Skeletal muscle satellite cell (primary cell): ENCODE results near the gene KLHL26.
"Not testable (repeated sequence)": the region's sequence is repeated elsewhere in the genome, so short reads cannot be mapped to it uniquely, and the experiment has no call there.

Experiments
- H3K27me3 ChIP-seq: 2 replicates; pipeline ENCODE4 v1.7.0; 2013; ENCODE audit warnings: low read length; ENCODE audit not compliant: control insufficient read depth, insufficient read depth
- H3K36me3 ChIP-seq: 2 replicates; pipeline ENCODE4 v1.7.0; 2013; ENCODE audit warnings: mild to moderate bottlenecking, control low read depth, low read length; ENCODE audit not compliant: insufficient read depth
- H3K4me1 ChIP-seq: 2 replicates; pipeline ENCODE4 v1.7.0; 2013; ENCODE audit warnings: low read length; ENCODE audit not compliant: control insufficient read depth, insufficient read depth
- H3K4me2 ChIP-seq: 2 replicates; pipeline ENCODE4 v1.7.0; 2013; ENCODE audit warnings: mild to moderate bottlenecking, low read length
- H3K4me3 ChIP-seq: 2 replicates; pipeline ENCODE4 v1.7.0; 2013; ENCODE audit warnings: low read length
- H3K9ac ChIP-seq: 2 replicates; pipeline ENCODE4 v1.7.0; 2013; ENCODE audit warnings: mild to moderate bottlenecking, low read depth, low read length, moderate library complexity
- H3K9me3 ChIP-seq: replicated peaks from 2 replicates; pipeline ENCODE4 v1.7.0; 2013; ENCODE audit warnings: mild to moderate bottlenecking, control low read depth, low read length

The KLHL26 gene

DNA sequence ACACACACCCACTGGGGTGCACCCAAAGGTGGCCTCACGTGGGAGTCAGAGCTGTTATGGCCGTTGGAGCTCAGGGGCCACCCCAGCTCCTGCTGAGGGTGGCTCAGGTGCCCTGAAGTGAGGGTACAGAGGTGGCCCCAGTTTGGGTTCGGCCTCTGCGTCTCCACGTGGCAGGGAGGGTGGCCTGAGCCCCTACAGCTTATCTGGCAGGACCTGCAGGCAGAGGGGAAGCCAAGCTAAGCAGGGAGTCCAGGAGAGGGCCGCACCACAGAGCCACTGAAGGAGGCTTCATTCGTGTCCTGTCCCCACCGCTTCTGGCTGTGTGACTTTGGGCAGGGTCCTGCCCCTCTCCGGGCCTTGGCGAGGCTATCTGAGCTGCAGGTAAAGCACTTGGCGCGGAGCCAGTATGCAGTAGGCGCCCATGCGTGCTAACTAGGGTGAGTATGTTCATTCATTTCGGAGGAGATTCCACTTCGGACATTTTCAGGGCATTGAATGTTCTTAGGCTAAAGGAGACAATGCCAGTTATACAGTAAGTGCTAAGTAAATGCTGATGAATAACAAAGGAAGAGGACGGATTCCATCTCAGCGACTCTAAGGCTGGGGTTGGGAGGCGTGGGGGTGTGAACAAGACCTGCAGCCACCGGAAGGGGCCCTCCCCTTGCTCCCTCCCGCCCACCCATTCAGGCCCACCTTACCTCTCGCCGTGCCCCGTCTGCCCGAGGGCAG, 43.3 kb upstream of the KLHL26 start:
- Histone ChIP-seq H3K27me3 (no peaks in the 10 kb centered on the region), H3K4me1 (peaks cover 15% of the 10 kb centered on the region), H3K4me3 (no peak overlapping the region)

DNA sequence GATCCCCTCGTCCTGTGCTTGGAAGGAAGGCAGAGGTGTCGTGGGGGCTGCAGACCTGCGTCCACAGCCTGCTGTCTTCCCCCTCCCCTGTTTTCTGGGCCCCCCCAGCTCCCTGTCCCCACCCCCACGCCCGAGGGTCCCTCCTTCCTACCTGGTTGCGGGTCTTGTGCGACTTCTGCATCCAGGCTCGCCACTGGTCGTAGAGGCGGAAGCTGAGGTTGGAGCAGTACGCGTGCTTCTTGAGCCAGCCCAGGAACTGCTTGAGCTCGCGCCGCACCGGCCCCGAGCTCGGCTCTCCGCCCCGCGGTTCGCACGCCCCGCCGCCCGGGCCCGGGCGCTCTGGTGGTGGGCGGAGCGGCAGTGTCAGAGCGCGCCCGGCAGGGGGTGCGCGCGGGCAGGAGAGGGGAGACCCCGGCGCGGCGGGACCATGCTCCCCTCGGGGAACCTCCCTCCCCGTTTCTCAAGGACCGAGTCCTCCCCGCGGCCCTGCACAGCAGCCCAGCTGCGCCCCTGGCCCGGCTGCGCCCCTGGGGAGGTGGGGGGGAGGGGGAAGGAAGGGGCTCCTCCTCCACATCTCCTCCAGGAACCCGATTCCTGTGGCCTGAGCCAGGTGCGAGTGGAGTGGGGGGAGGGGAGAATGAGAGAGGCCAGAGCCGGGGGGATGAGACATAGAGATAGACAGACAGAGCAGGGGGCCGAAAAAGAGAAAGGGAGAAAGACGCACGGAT, 42.6 kb upstream of the KLHL26 start:
- no peaks in the 10 kb centered on the region for H3K9me3 ChIP-seq
- peak overlapping the region; percentile 60 for H3K4me3 ChIP-seq
- H3K9ac ChIP-seq: peak overlapping the region; percentile 10
- peaks cover 15% of the 10 kb centered on the region for H3K4me1 ChIP-seq
- H3K27me3 ChIP-seq: no peaks in the 10 kb centered on the region
- peak overlapping the region; percentile 79 for H3K4me2 ChIP-seq
- no peaks in the 10 kb centered on the region for H3K36me3 ChIP-seq

More for the DNA sequence above, 43.3 kb upstream of the KLHL26 start:
- Histone ChIP-seq H3K9me3 (no peaks in the 10 kb centered on the region), H3K4me2 (no peak overlapping the region), H3K9ac (no peak overlapping the region), H3K36me3 (no peaks in the 10 kb centered on the region)

DNA sequence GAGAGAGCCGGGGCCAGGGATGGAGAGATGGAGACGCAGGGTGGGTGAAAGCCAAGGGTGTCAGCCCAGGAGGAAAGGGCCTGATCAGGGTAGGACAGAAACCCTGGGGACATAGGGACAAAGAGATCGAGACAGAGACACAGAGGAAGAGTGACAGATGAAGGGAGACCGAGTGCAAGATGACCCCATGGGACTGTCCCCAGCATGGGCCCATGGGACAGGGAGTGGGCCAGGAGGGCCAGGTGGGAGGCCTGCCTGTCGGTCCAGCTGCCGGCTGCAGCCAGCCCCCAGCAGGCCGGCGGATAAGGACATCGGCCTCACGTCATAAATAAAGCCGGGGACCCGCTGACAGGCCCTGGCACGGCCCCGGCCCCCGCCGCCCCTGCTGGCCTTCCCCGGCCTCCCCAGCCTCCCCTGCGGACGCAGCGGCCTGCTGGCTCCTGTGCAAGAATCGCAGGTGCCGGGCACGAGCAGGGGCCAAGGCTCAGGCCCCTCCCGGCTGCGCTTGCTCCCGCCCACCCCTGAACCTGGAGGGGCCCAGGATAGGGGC, 41.9 kb upstream of the KLHL26 start:
- Histone ChIP-seq H3K36me3 (no peaks in the 10 kb centered on the region), H3K9ac (peak overlapping the region; percentile 10), H3K27me3 (no peaks in the 10 kb centered on the region), H3K9me3 (no peaks in the 10 kb centered on the region), H3K4me2 (peak overlapping the region; percentile 79), H3K4me1 (peaks cover 10% of the 10 kb centered on the region), H3K4me3 (peak overlapping the region; percentile 60)

DNA sequence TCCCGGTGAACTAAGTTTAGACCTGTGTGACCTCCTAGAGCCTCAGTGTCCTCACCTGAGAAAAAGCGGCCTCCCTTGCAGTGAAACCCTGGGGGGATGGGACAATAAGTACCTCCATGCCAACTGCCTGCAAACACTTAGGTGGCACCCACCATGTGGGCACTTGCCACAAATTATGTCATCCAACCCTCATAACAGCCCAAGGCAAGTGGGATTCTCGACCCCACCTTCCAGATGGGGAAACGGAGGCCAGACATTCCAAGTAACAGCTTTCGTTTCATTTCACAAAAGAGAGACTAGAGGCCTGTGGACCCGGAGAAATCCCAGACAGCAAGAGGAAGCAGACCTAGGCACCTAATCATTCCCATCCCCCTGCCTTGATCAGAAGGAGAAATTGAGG, 41.4 kb upstream of the KLHL26 start:
- Histone ChIP-seq H3K4me3 (no peak overlapping the region), H3K27me3 (no peaks in the 10 kb centered on the region), H3K9me3 (no peaks in the 10 kb centered on the region), H3K4me2 (no peak overlapping the region), H3K4me1 (peaks cover 6% of the 10 kb centered on the region), H3K36me3 (no peaks in the 10 kb centered on the region), H3K9ac (no peak overlapping the region)

DNA sequence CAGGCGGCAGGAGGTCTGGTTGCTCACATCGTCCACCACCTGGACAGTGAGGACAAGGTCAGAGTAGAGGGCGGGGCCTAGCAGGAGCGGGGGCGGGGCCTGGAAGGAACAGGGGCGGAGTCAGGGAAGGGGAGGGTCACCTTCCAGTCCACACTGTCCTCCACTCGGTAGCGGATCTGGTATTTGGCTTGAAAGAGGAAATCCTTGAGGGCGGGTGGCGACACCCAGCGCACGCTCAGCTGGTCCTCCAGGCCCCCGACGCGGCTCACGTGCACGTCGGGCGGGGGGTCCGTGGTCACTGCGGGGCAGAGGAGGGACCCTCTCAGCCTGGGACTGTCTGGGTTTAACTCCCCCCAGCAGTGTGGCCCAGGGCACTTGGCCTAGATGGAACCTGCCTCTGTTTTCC, 40.1 kb upstream of the KLHL26 start:
- peaks cover 6% of the 10 kb centered on the region for H3K4me1 ChIP-seq
- no peaks in the 10 kb centered on the region for H3K36me3 ChIP-seq
- H3K9ac ChIP-seq: no peak overlapping the region
- no peaks in the 10 kb centered on the region for H3K9me3 ChIP-seq
- H3K4me2 ChIP-seq: no peak overlapping the region
- H3K27me3 ChIP-seq: no peaks in the 10 kb centered on the region
- H3K4me3 ChIP-seq: no peak overlapping the region

DNA sequence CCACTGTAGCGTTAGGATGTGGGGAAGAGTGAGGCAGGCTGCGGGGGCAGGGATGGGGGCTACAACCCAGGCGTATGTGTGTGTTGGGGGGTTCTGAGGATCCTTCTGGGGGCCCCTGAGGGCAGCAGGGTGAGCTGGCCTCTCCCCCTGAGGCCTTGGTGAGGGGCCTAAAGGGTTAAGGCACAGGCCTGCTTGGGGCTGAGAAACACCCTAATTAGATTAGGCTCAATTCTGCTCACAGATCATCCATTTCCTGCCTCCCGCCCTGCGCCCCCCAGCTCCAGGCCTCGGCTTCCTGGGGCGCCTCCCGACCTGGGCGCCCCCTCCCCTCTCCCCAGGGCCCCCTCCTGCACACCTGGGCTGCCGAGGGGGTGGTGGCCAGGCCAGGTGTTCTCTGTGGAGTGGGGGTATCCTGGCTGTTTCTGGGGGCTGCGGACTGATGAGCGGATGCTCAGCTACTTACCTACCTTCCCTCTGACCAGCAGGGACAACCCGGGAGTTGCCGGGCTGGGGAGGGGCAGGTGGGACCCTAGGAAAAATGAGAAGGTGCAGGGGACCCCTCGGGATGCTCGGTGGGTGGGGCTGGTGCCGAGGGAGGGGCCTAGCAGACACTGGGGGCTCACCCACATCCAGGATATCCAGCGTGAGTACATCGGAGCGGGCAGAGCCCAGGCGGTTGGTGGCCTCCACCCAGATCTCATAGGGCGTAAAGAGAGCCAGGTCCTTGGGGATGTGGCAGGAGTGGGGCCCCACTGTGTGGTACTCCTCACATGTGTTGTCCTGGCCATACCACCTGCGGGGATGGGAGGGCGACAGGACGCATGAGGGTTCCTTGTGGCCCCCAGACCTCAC, 38.8 kb upstream of the KLHL26 start:
- no peak overlapping the region for H3K9ac ChIP-seq
- H3K4me1 ChIP-seq: peaks cover 10% of the 10 kb centered on the region
- H3K36me3 ChIP-seq: no peaks in the 10 kb centered on the region
- H3K27me3 ChIP-seq: no peaks in the 10 kb centered on the region
- no peak overlapping the region for H3K4me3 ChIP-seq
- H3K9me3 ChIP-seq: no peaks in the 10 kb centered on the region
- H3K4me2 ChIP-seq: no peak overlapping the region

DNA sequence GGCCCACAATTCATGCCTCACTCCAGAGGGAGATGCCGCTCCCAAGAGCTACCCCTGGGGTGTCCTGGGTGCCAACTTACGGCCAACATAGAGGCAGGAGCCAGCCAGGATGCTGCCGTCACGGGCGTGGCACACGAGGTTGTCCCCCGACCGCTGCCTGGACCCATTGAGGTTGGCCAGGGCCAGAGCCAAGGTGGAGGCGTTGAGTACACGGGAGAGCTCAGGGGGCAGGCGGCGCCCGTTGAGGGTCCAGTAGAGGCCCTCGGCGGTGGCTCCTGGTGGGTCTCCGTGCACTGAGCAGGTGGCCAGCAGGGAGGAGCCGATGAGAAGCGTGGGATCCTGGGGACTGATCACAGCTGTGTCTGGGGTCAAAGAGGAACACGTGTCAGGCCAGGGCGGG, 37.3 kb upstream of the KLHL26 start:
- Histone ChIP-seq H3K4me3 (no peak overlapping the region), H3K27me3 (no peaks in the 10 kb centered on the region), H3K4me2 (no peak overlapping the region), H3K36me3 (no peaks in the 10 kb centered on the region), H3K9me3 (no peaks in the 10 kb centered on the region), H3K4me1 (peaks cover 21% of the 10 kb centered on the region), H3K9ac (no peak overlapping the region)

DNA sequence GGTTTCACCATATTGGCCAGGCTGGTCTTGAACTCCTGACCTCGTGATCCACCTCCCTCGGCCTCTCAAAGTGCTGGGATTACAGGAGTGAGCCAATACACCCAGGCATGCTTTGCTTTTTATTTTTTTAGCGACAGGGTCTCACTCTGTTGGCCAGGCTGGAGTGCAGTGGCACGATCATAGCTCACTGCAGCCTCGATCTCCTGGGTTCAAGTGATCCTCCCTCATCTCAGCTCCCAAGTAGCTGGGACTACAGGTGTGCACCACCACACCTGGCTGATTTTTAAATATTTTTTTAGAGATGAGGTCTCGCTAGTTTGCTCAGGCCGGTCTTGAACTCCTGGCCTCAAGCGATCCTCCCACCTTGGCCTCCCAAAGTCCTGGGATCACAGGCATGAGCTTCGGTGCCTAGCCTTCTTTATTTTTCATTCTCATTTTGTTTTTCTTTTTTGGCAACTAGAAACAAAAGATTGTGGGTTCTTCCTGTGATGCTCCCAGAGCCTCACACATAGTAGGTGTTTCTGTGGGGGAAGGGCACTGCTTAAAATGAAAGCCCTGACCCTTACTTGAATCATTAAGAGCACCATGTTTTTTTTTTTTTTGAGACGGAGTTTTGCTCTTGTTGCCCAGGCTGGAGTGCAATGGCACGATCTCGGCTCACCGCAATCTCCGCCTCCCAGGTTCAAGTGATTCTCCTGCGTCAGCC, 36.0 kb upstream of the KLHL26 start:
- not testable (repeated sequence) for H3K4me3 ChIP-seq, H3K9me3 ChIP-seq, H3K9ac ChIP-seq, H3K36me3 ChIP-seq, H3K4me2 ChIP-seq, H3K27me3 ChIP-seq
- H3K4me1 ChIP-seq: peaks cover 18% of the 10 kb centered on the region

DNA sequence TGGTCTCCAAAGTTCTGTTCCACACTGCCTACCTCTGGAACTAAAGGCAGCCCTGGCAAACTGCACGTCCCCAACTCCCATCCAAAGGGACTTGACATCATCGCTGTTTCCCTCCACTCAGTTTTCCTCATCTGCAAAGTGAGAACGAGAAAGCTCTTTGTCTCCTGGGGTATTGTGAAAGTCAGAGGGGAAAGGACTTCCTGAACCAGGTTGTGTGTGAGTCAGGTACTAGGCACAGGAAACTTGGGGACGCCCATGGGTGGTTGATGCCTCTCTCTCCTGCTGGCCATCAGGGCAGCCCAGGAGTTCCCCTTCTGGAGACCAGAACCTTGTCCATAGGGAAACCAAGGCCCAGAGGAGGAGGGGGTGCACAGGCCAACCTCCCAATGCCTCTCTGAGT, 35.0 kb upstream of the KLHL26 start:
- H3K9me3 ChIP-seq: no peaks in the 10 kb centered on the region
- no peaks in the 10 kb centered on the region for H3K27me3 ChIP-seq
- no peaks in the 10 kb centered on the region for H3K36me3 ChIP-seq
- no peak overlapping the region for H3K4me3 ChIP-seq
- H3K4me1 ChIP-seq: peaks cover 18% of the 10 kb centered on the region
- no peak overlapping the region for H3K9ac ChIP-seq
- H3K4me2 ChIP-seq: no peak overlapping the region

DNA sequence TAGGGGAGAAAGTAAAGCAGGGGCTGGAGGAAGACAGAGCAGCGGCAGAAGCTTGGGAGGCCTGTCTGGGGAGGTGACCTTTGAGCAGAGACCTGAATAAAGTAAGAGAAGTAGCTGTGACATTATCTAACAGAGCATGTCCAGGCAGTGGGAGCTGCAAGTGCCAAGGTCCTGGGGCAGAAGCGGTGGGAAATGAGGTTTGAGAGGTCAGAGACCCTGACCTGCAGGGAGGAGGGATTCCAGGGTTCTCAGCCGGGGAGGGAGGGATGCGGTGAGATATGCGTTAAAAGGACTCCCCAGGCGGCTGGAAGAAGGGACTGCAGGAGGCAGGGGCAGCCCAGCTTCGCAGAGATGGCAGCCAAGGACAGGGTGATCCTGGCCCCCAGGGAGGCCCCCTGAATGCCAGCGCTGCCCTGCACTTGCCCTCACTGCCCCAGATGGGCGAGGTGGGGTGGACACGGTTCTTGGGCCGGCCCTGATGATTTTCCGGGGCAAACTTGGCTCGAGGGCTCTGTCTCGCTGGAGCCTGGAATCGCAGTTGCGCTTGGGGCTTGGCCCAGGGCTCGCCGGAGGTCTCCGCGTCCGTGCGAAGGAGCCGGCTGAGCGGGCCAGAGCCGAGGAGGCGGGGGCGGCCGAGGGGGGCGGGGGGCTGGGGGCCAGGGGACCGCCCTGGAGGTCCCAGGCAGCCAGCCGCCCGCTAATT, 33.4 kb upstream of the KLHL26 start:
- Histone ChIP-seq H3K27me3 (peaks cover 13% of the 10 kb centered on the region), H3K4me3 (peak overlapping the region; percentile 58), H3K4me2 (peak overlapping the region; percentile 84), H3K4me1 (peaks cover 23% of the 10 kb centered on the region), H3K36me3 (no peaks in the 10 kb centered on the region), H3K9ac (peak overlapping the region; percentile 41), H3K9me3 (no peaks in the 10 kb centered on the region)
